CD4-positive, CD25-positive, alpha-beta regulatory T cell (primary cell): ENCODE results near the gene UCP3. TPM values are rescaled to one million over a fixed set of nuclear protein-coding genes. Genes with fewer than 3 reads are reported as not detected.
A peak's percentile ranks its signal among the peaks of the same experiment; 100 is the strongest.

Experiments used
- ATAC-seq, 2 donors: fragments of 150-1000 bp; cut with Tn5 transposase; one replicate each; pipeline ENCODE4 v1.10.0; 2021; ENCODE audit warnings: low read depth in 2 of 2, moderate number of reproducible peaks in 2 of 2, moderate library complexity in 1 of 2
- DNase-seq, 3 donors: peaks; one replicate each; pipeline versions ENCODE4 v3.0.0 to v3.0.0-alpha.2; 2012 to 2022; ENCODE audit warnings: mixed read lengths in 1 of 3
- H3K27ac ChIP-seq: one replicate; pipeline ENCODE4 v1.7.0; 2013; ENCODE audit warnings: mild to moderate bottlenecking, low read length; ENCODE audit not compliant: insufficient read depth, poor library complexity, severe bottlenecking
- H3K27me3 ChIP-seq: one replicate; pipeline ENCODE4 v1.7.0; 2013; ENCODE audit warnings: low read length; ENCODE audit not compliant: control insufficient read depth, insufficient read depth
- H3K36me3 ChIP-seq: one replicate; pipeline ENCODE4 v1.7.0; 2013; ENCODE audit warnings: mild to moderate bottlenecking, low read length, moderate library complexity; ENCODE audit not compliant: control insufficient read depth, insufficient read depth
- H3K4me1 ChIP-seq: 2 replicates; pipeline ENCODE4 v1.7.0; 2013; ENCODE audit warnings: mild to moderate bottlenecking, low read length; ENCODE audit not compliant: insufficient read depth, control insufficient read depth, poor library complexity, severe bottlenecking
- H3K4me3 ChIP-seq: one replicate; pipeline ENCODE4 v1.7.0; 2013; ENCODE audit warnings: low read depth, mild to moderate bottlenecking, low read length, moderate library complexity
- H3K9me3 ChIP-seq, 2 experiments: 1 replicate in 1 of 2; 2 replicates in 1 of 2; pipeline ENCODE4 v1.7.0; 2013; ENCODE audit warnings: low read length in 2 of 2, mild to moderate bottlenecking in 1 of 2, moderate library complexity in 1 of 2; ENCODE audit not compliant: control insufficient read depth in 2 of 2
- H3K27ac Mint-ChIP-seq, 3 donors: one replicate each; pipeline ENCODE4 v1.8.0; 2020 to 2022; ENCODE audit warnings: mild to moderate bottlenecking in 3 of 3, mixed read lengths in 3 of 3, moderate library complexity in 2 of 3
- H3K27me3 Mint-ChIP-seq: one replicate; pipeline ENCODE4 v1.8.0; 2022; ENCODE audit warnings: mild to moderate bottlenecking, mixed read lengths
- H3K36me3 Mint-ChIP-seq: one replicate; pipeline ENCODE4 v1.8.0; 2020; ENCODE audit warnings: mixed read lengths
- H3K4me1 Mint-ChIP-seq, 4 donors: one replicate each; pipeline ENCODE4 v1.8.0; 2020 to 2022; ENCODE audit warnings: mixed read lengths in 4 of 4, mild to moderate bottlenecking in 1 of 4
- H3K4me3 Mint-ChIP-seq, 4 donors: one replicate each; pipeline ENCODE4 v1.8.0; 2020 to 2022; ENCODE audit warnings: mild to moderate bottlenecking in 4 of 4, mixed read lengths in 4 of 4, moderate library complexity in 3 of 4
- H3K9me3 Mint-ChIP-seq, 7 donors: one replicate each; pipeline ENCODE4 v1.8.0; 2020 to 2022; ENCODE audit warnings: mixed read lengths in 7 of 7, mild to moderate bottlenecking in 3 of 7, moderate library complexity in 2 of 7
- polyA plus RNA-seq, 4 donors: library from polyadenylated mRNA; unstranded; fragments of 300-500 nt; fragmentation: Illumina TruSeq; gene quantifications; one replicate each; pipeline ENCODE4 v1.2.3, GENCODE V29; 2021
- total RNA-seq: library from RNA; stranded (reverse); gene quantifications from one replicate; pipeline ENCODE4 v1.2.3, GENCODE V29; 2022

Gene UCP3
- total and polyA plus RNA-seq, 5 donors from 2014 or later = 0.16 to 5.6 (median 0.30) TPM

DNA sequence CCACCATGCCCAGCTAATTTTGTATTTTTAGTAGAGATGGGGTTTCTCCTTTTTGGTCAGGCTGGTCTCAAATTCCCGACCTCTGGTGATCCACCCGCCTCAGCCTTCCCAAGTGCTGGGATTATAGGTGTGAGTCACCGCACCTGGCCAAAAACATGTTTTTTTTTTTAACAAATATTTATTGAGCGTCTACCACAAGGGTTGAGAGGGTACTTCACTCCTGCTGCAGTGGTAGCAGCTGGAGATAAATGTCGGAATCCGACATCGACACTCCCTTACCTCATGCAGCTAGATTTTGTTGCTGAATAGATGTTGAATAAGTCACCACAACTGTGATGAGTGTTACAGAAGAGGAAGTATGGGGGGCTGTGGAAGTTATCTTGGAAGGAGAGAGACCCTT lies 57.1 kb downstream of the UCP3 start:
- H3K27me3 Mint-ChIP-seq = peaks cover 11% of the 10 kb centered on the region
- ATAC-seq (no peak), DNase-seq (no peak)
- no peaks in the 10 kb centered on the region for H3K9me3 Mint-ChIP-seq
- Histone ChIP-seq H3K4me1 (no peaks in the 10 kb centered on the region), H3K4me3 (no peak overlapping the region), H3K9me3 (no peaks in the 10 kb centered on the region), H3K27ac (no peak overlapping the region), H3K36me3 (no peaks in the 10 kb centered on the region), H3K27me3 (no peaks in the 10 kb centered on the region)
- no peaks in the 10 kb centered on the region for H3K36me3 Mint-ChIP-seq
- H3K4me1 Mint-ChIP-seq = peaks cover 0 to 8% (median 2%) of the 10 kb centered on the region in 4 donors
- no peak overlapping the region for H3K4me3 Mint-ChIP-seq
- H3K27ac Mint-ChIP-seq = no peak overlapping the region

DNA sequence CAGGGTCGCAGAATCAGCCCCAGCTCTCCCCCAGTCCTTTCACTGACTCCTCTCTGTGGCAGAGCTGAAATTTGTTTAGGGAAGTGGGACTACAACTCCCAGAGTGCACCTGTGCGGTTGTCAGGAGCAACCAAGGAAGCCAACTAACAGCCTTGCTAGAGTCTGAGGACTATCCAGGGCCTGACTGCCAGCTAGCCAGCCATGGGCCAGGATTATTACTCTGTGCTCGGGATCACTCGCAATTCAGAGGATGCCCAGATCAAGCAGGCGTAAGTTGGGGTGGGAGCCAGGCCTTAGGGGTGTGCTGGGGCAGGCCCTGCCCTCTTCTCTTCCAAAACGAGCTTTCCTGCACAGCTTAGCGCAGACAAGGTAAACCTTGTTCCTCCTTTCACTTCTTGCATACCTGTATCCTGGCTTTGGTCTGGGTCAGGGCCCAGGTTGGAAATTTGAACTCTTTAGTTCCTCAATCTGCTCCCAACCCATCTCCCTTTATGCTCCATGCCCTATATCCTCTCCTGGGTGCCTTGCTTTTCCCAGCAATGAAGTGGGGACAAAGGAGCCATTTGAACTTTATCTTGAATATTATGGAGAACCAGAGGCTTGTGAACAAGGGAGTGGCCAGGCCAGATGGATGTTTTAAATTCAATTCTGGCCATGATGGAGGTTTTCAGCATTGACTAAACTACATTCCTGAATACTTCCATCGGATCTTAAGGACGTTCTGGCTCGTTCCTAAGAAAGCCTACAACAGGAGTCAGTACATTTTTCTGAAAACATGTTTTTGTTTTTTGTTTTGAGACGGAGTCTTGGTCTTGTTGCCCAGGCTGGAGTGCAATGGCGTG lies 57.8 kb downstream of the UCP3 start, which contains the start of gene DNAJB13:
Gene DNAJB13 (plus strand): TSS at position 158 of the 842 bp plus-strand sequence. CDS start 44 bp downstream, at position 202.
- no peaks in the 10 kb centered on the region for H3K36me3 Mint-ChIP-seq
- Histone ChIP-seq H3K36me3 (no peaks in the 10 kb centered on the region), H3K27me3 (no peaks in the 10 kb centered on the region), H3K4me3 (no peak within 1 kb of the TSS), H3K4me1 (no peaks in the 10 kb centered on the region), H3K9me3 (no peaks in the 10 kb centered on the region), H3K27ac (no peak within 1 kb of the TSS)
- peaks cover 0 to 4% (median 1%) of the 10 kb centered on the region in 4 donors for H3K4me1 Mint-ChIP-seq
- ATAC-seq (peak in 1 of 2 donors; percentile 42), DNase-seq (peak in 1 of 3 donors; percentile 42)
- H3K27ac Mint-ChIP-seq = peak within 1 kb of the TSS in 1 of 3 donors; percentile 49
- peaks cover 7% of the 10 kb centered on the region for H3K27me3 Mint-ChIP-seq
- no peak within 1 kb of the TSS for H3K4me3 Mint-ChIP-seq
- H3K9me3 Mint-ChIP-seq = no peaks in the 10 kb centered on the region

Other genes starting within 250 kb of the UCP3 start
- gene RAB6A, start 248.0 kb downstream of the UCP3 start, total RNA-seq = 79.0 TPM
- gene RAB6A, start 248.0 kb downstream of the UCP3 start, polyA plus RNA-seq = 100 to 1,000 TPM; 108 to 124 (median 120) TPM
- 25.7 TPM for gene MRPL48, start 221.2 kb downstream of the UCP3 start, total RNA-seq
- gene MRPL48, start 221.2 kb downstream of the UCP3 start, polyA plus RNA-seq = 10 to 100 TPM; 53.6 to 70.8 (median 66.4) TPM
- 30.5 TPM for gene COA4, start 132.2 kb downstream of the UCP3 start, total RNA-seq
- 10 to 100 TPM; 54.4 to 79.7 (median 69.4) TPM for gene COA4, start 132.2 kb downstream of the UCP3 start, polyA plus RNA-seq
- 13.7 TPM for gene PAAF1, start 132.1 kb downstream of the UCP3 start, total RNA-seq
- gene PAAF1, start 132.1 kb downstream of the UCP3 start, polyA plus RNA-seq = 10 to 100 TPM; 25.4 to 28.2 (median 27.0) TPM
- not detected for gene DNAJB13, start 58.1 kb downstream of the UCP3 start, total RNA-seq
- gene DNAJB13, start 58.1 kb downstream of the UCP3 start, polyA plus RNA-seq = under 1 TPM in 2 of 4 donors, not detected in 2; 0.32 to 0.33 TPM
- gene UCP2, start 26.2 kb downstream of the UCP3 start, total RNA-seq = 850 TPM
- 1,000 to 10,000 TPM; 1,262 to 2,276 (median 1,740) TPM for gene UCP2, start 26.2 kb downstream of the UCP3 start, polyA plus RNA-seq
- gene C2CD3, start 161.9 kb upstream of the UCP3 start, total RNA-seq = 46.4 TPM
- 10 to 100 TPM in 1 of 4 donors, 1 to 10 TPM in 3; 7.2 to 11.0 (median 8.4) TPM for gene C2CD3, start 161.9 kb upstream of the UCP3 start, polyA plus RNA-seq
- gene PPME1, start 162.2 kb upstream of the UCP3 start, total RNA-seq = 16.8 TPM
- 10 to 100 TPM; 15.7 to 24.6 (median 20.1) TPM for gene PPME1, start 162.2 kb upstream of the UCP3 start, polyA plus RNA-seq